ENCODE measurements around the gene ADGRL2.

The ADGRL2 gene

GRCh38 chr1:81929106-81929505 is 128.4 kb downstream of the ADGRL2 start:
- no peaks in the 10 kb centered on the region for H3K36me3 ChIP-seq (ENCODE audit: control insufficient read depth, insufficient read depth, low read length)
- H3K4me1 ChIP-seq (ENCODE audit: control insufficient read depth, insufficient read depth, low read length) = no peaks in the 10 kb centered on the region
- no peak overlapping the region for H3K4me3 ChIP-seq (ENCODE audit: low read length)
- no peaks in the 10 kb centered on the region for H3K27me3 ChIP-seq (ENCODE audit: control insufficient read depth, insufficient read depth, low read length)
- no peaks in the 10 kb centered on the region for H3K9me3 ChIP-seq (ENCODE audit: control insufficient read depth, low read length)
- no peak overlapping the region for H3K9ac ChIP-seq (ENCODE audit: low read length)

GRCh38 chr1:81936853-81937252 is 136.1 kb downstream of the ADGRL2 start:
- Histone ChIP-seq H3K4me3 (ENCODE audit: low read length) (no peak overlapping the region), H3K36me3 (ENCODE audit: control insufficient read depth, insufficient read depth, low read length) (no peaks in the 10 kb centered on the region), H3K27me3 (ENCODE audit: control insufficient read depth, insufficient read depth, low read length) (no peaks in the 10 kb centered on the region), H3K4me1 (ENCODE audit: control insufficient read depth, insufficient read depth, low read length) (no peaks in the 10 kb centered on the region), H3K9me3 (ENCODE audit: control insufficient read depth, low read length) (no peaks in the 10 kb centered on the region), H3K9ac (ENCODE audit: low read length) (no peak overlapping the region)

- Histone ChIP-seq H3K36me3 (ENCODE audit: control insufficient read depth, insufficient read depth, low read length) (no peaks in the 10 kb centered on the region), H3K4me3 (ENCODE audit: low read length) (no peak overlapping the region), H3K9me3 (ENCODE audit: control insufficient read depth, low read length) (no peaks in the 10 kb centered on the region), H3K27me3 (ENCODE audit: control insufficient read depth, insufficient read depth, low read length) (no peaks in the 10 kb centered on the region), H3K4me1 (ENCODE audit: control insufficient read depth, insufficient read depth, low read length) (no peaks in the 10 kb centered on the region), H3K9ac (ENCODE audit: low read length) (no peak overlapping the region)
Observed at GRCh38 chr1:81937791-81938450, 137.2 kb downstream of the ADGRL2 start.

- Histone ChIP-seq H3K36me3 (ENCODE audit: control insufficient read depth, insufficient read depth, low read length) (no peaks in the 10 kb centered on the region), H3K4me1 (ENCODE audit: control insufficient read depth, insufficient read depth, low read length) (no peaks in the 10 kb centered on the region), H3K27me3 (ENCODE audit: control insufficient read depth, insufficient read depth, low read length) (no peaks in the 10 kb centered on the region), H3K4me3 (ENCODE audit: low read length) (no peak overlapping the region), H3K9ac (ENCODE audit: low read length) (no peak overlapping the region), H3K9me3 (ENCODE audit: control insufficient read depth, low read length) (no peaks in the 10 kb centered on the region)
Observed at GRCh38 chr1:81948495-81948894, 147.8 kb downstream of the ADGRL2 start.

GRCh38 chr1:81949421-81949820 is 148.7 kb downstream of the ADGRL2 start:
- no peaks in the 10 kb centered on the region for H3K9me3 ChIP-seq (ENCODE audit: control insufficient read depth, low read length)
- no peaks in the 10 kb centered on the region for H3K27me3 ChIP-seq (ENCODE audit: control insufficient read depth, insufficient read depth, low read length)
- H3K4me3 ChIP-seq (ENCODE audit: low read length) = no peak overlapping the region
- H3K36me3 ChIP-seq (ENCODE audit: control insufficient read depth, insufficient read depth, low read length) = no peaks in the 10 kb centered on the region
- no peak overlapping the region for H3K9ac ChIP-seq (ENCODE audit: low read length)
- H3K4me1 ChIP-seq (ENCODE audit: control insufficient read depth, insufficient read depth, low read length) = no peaks in the 10 kb centered on the region

- Histone ChIP-seq H3K27me3 (ENCODE audit: control insufficient read depth, insufficient read depth, low read length) (no peaks in the 10 kb centered on the region), H3K9me3 (ENCODE audit: control insufficient read depth, low read length) (no peaks in the 10 kb centered on the region), H3K9ac (ENCODE audit: low read length) (no peak overlapping the region), H3K4me3 (ENCODE audit: low read length) (no peak overlapping the region), H3K4me1 (ENCODE audit: control insufficient read depth, insufficient read depth, low read length) (no peaks in the 10 kb centered on the region), H3K36me3 (ENCODE audit: control insufficient read depth, insufficient read depth, low read length) (no peaks in the 10 kb centered on the region)
Observed at GRCh38 chr1:81950037-81950436, 149.3 kb downstream of the ADGRL2 start.

- no peaks in the 10 kb centered on the region for H3K27me3 ChIP-seq (ENCODE audit: control insufficient read depth, insufficient read depth, low read length)
- H3K4me3 ChIP-seq (ENCODE audit: low read length) = no peak overlapping the region
- H3K9me3 ChIP-seq (ENCODE audit: control insufficient read depth, low read length) = no peaks in the 10 kb centered on the region
- no peaks in the 10 kb centered on the region for H3K4me1 ChIP-seq (ENCODE audit: control insufficient read depth, insufficient read depth, low read length)
- H3K9ac ChIP-seq (ENCODE audit: low read length) = no peak overlapping the region
- no peaks in the 10 kb centered on the region for H3K36me3 ChIP-seq (ENCODE audit: control insufficient read depth, insufficient read depth, low read length)
Observed at GRCh38 chr1:81950591-81951244, 150.0 kb downstream of the ADGRL2 start.

- H3K36me3 ChIP-seq (ENCODE audit: control insufficient read depth, insufficient read depth, low read length) = no peaks in the 10 kb centered on the region
- H3K4me3 ChIP-seq (ENCODE audit: low read length) = no peak overlapping the region
- H3K9me3 ChIP-seq (ENCODE audit: control insufficient read depth, low read length) = no peaks in the 10 kb centered on the region
- H3K9ac ChIP-seq (ENCODE audit: low read length) = no peak overlapping the region
- H3K4me1 ChIP-seq (ENCODE audit: control insufficient read depth, insufficient read depth, low read length) = no peaks in the 10 kb centered on the region
- no peaks in the 10 kb centered on the region for H3K27me3 ChIP-seq (ENCODE audit: control insufficient read depth, insufficient read depth, low read length)
Observed at GRCh38 chr1:81954534-81955020, 153.8 kb downstream of the ADGRL2 start.

GRCh38 chr1:81967951-81968350 is 167.2 kb downstream of the ADGRL2 start:
- Histone ChIP-seq H3K4me1 (ENCODE audit: control insufficient read depth, insufficient read depth, low read length) (no peaks in the 10 kb centered on the region), H3K36me3 (ENCODE audit: control insufficient read depth, insufficient read depth, low read length) (no peaks in the 10 kb centered on the region), H3K9ac (ENCODE audit: low read length) (no peak overlapping the region), H3K27me3 (ENCODE audit: control insufficient read depth, insufficient read depth, low read length) (no peaks in the 10 kb centered on the region), H3K4me3 (ENCODE audit: low read length) (no peak overlapping the region), H3K9me3 (ENCODE audit: control insufficient read depth, low read length) (no peaks in the 10 kb centered on the region)

- H3K4me1 ChIP-seq (ENCODE audit: control insufficient read depth, insufficient read depth, low read length) = no peaks in the 10 kb centered on the region
- H3K4me3 ChIP-seq (ENCODE audit: low read length) = no peak overlapping the region
- no peaks in the 10 kb centered on the region for H3K9me3 ChIP-seq (ENCODE audit: control insufficient read depth, low read length)
- H3K27me3 ChIP-seq (ENCODE audit: control insufficient read depth, insufficient read depth, low read length) = no peaks in the 10 kb centered on the region
- no peaks in the 10 kb centered on the region for H3K36me3 ChIP-seq (ENCODE audit: control insufficient read depth, insufficient read depth, low read length)
- H3K9ac ChIP-seq (ENCODE audit: low read length) = no peak overlapping the region
Observed at GRCh38 chr1:81970416-81970815, 169.7 kb downstream of the ADGRL2 start.

GRCh38 chr1:81974222-81974841 is 173.6 kb downstream of the ADGRL2 start:
- no peaks in the 10 kb centered on the region for H3K9me3 ChIP-seq (ENCODE audit: control insufficient read depth, low read length)
- H3K27me3 ChIP-seq (ENCODE audit: control insufficient read depth, insufficient read depth, low read length) = no peaks in the 10 kb centered on the region
- no peak overlapping the region for H3K4me3 ChIP-seq (ENCODE audit: low read length)
- H3K9ac ChIP-seq (ENCODE audit: low read length) = no peak overlapping the region
- no peaks in the 10 kb centered on the region for H3K36me3 ChIP-seq (ENCODE audit: control insufficient read depth, insufficient read depth, low read length)
- no peaks in the 10 kb centered on the region for H3K4me1 ChIP-seq (ENCODE audit: control insufficient read depth, insufficient read depth, low read length)

GRCh38 chr1:81974883-81975555 is 174.3 kb downstream of the ADGRL2 start:
- no peaks in the 10 kb centered on the region for H3K4me1 ChIP-seq (ENCODE audit: control insufficient read depth, insufficient read depth, low read length)
- no peaks in the 10 kb centered on the region for H3K9me3 ChIP-seq (ENCODE audit: control insufficient read depth, low read length)
- H3K27me3 ChIP-seq (ENCODE audit: control insufficient read depth, insufficient read depth, low read length) = no peaks in the 10 kb centered on the region
- no peaks in the 10 kb centered on the region for H3K36me3 ChIP-seq (ENCODE audit: control insufficient read depth, insufficient read depth, low read length)
- no peak overlapping the region for H3K4me3 ChIP-seq (ENCODE audit: low read length)
- H3K9ac ChIP-seq (ENCODE audit: low read length) = no peak overlapping the region

Data from mucosa of stomach (tissue), 1 donor.